Heart right ventricle (tissue), 16 donors: Measurements from ENCODE around the gene IL20. TPM values are rescaled to one million over a fixed set of nuclear protein-coding genes. Genes with fewer than 3 reads are reported as not detected.

Source experiments
- ATAC-seq, 8 donors: fragments of 200-7000 bp; cut with Tn5 transposase; one replicate each; pipeline ENCODE4 v1.9.1; 2020; ENCODE audit warnings: mild to moderate bottlenecking in 8 of 8, moderate library complexity in 8 of 8, moderate number of reproducible peaks in 1 of 8
- DNase-seq, 2 donors: peaks; one replicate each; pipeline ENCODE4 v3.0.0-alpha.2; 2020
- H3K27ac ChIP-seq, 10 donors: fragments of 200-600 bp; sonication (generic) in 2 of 10; one replicate each; pipeline versions ENCODE4 v1.5.0 to v1.8.0; 2020 to 2022; ENCODE audit warnings: mild to moderate bottlenecking in 3 of 10
- H3K27me3 ChIP-seq, 7 donors: fragments of 200-600 bp; one replicate each; pipeline ENCODE4 v1.8.0; 2021 to 2022; ENCODE audit warnings: mild to moderate bottlenecking in 2 of 7
- H3K36me3 ChIP-seq, 9 donors: fragments of 200-600 bp; sonication (generic) in 1 of 9; one replicate each; pipeline versions ENCODE4 v1.5.0 to v1.8.0; 2020 to 2022; ENCODE audit warnings: mild to moderate bottlenecking in 2 of 9
- H3K4me1 ChIP-seq, 9 donors: fragments of 200-600 bp; sonication (generic) in 1 of 9; one replicate each; pipeline versions ENCODE4 v1.5.0 to v1.8.0; 2020 to 2022; ENCODE audit warnings: mild to moderate bottlenecking in 4 of 9
- H3K4me3 ChIP-seq, 10 donors: fragments of 200-600 bp; sonication (generic) in 2 of 10; one replicate each; pipeline versions ENCODE4 v1.5.0 to v1.8.0; 2020 to 2022; ENCODE audit warnings: mild to moderate bottlenecking in 7 of 10, moderate library complexity in 2 of 10
- H3K9me3 ChIP-seq, 11 donors: fragments of 200-600 bp in 10 of 11; sonication (generic) in 2 of 11; one replicate each; pipeline versions ENCODE4 v1.5.0 to v1.8.0; 2013 to 2022; ENCODE audit warnings: mild to moderate bottlenecking in 2 of 11, control low read depth in 1 of 11, moderate library complexity in 1 of 11
- CTCF ChIP-seq, 9 donors: fragments of 200-600 bp; sonication (generic) in 2 of 9; IDR thresholded peaks; one replicate each; pipeline versions ENCODE4 v1.5.0 to v1.8.0; 2021 to 2022; ENCODE audit warnings: antibody characterized with exemption in 9 of 9, mild to moderate bottlenecking in 5 of 9, moderate library complexity in 1 of 9
- WGBS, 2 donors: extraction: QIAGEN DNeasy Blood & Tissue Kit; methylation state at CpG; one replicate each; pipeline ENCODE4 v1.1.7; 2013; ENCODE audit warnings: inconsistent platforms in 1 of 2; 5-methylcytosine and 5-hydroxymethylcytosine counted together
- intact Hi-C, 10 donors: fragments of 100-400 bp; cut with DNase I; formaldehyde crosslinking; loops; one replicate each; pipeline versions ENCODE4 v1.11.1 to v1.14.2; 2022
- polyA plus RNA-seq, 2 donors: library from polyadenylated mRNA; stranded (reverse); fragments of 200-250 nt; gene quantifications; one replicate each; pipeline ENCODE4 v1.2.3, GENCODE V29; 2013
- total RNA-seq, 10 donors: library from RNA; stranded (reverse); fragmentation: NEBNext Ultra II Directional in 3 of 10; extraction: Animal tissue kit (Norgen Biotek cat#: 25700) in 3 of 10; gene quantifications; one replicate each; pipeline versions ENCODE4 v1.2.1 to v1.2.4, GENCODE V29; 2021 to 2023
- donor health status: Arrhythmogenic right ventricular cardiomyopathy.
- donor health status: ischemic (EF 13 %, LVEDD 7.1; RV severe dilation, severe dysfunction).
- donor health status: healthy with polysubstance abuse.
- donor health status: DM: no; HTN: yes; CAD: no.
- donor health status: DM: no; HTN: no; CAD: no.
- donor health status: ischemic (EF 25% LVEDD 6.9; RV normal size, moderate dysfunction).
- donor health status: ischemic (EF 25% LVEDD 5.7; RV mildly dilated, moderate dysfunction).
- donor health status: healthy.
- donor health status: DM: yes; HTN: yes; CAD: no.
- donor health status: Ischemic cardiomyopathy.
- donor health status: ischemic (EF 35%, LVEDD 5.7; RV mildly dilated, moderate dysfunction).
- donor health status: nonischemic (EF 11% LVEDD 7.7; RV severe dilation, severe dysfunction).
- donor health status: DM: yes; HTN: yes; CAD: no.
- donor health status: PGD.
- donor health status: ischemic (EF 29% LVEDD 5.4; RV normal size, mild dysfunction).
- donor health status: nonischemic (EF 23%, LVEDD 6.1; RV moderate dilation, normal function).

IL20 gene
- total and polyA plus RNA-seq, 12 donors, result not detected

GRCh38 chr1:206835186-206835585 is 30.2 kb upstream of the IL20 start:
- H3K27ac ChIP-seq, result no peak overlapping the region
- TF ChIP-seq CTCF (IDR thresholded peaks at IDR 0.05), result no peak
- H3K4me1 ChIP-seq, result peaks cover 0 to 48% (median 0%) of the 10 kb centered on the region in 9 donors
- DNase-seq (no peak), ATAC-seq (no peak)
- peaks cover 0 to 28% (median 12%) of the 10 kb centered on the region in 7 donors for H3K27me3 ChIP-seq
- H3K36me3 ChIP-seq, result no peaks in the 10 kb centered on the region
- no peaks in the 10 kb centered on the region for H3K9me3 ChIP-seq
- intact Hi-C loops, result no loop called here
- WGBS, 2 donors, result 52 to 65% methylated on average over 3 of the region's 3 CpGs
- no peak overlapping the region for H3K4me3 ChIP-seq

GRCh38 chr1:206836111-206836510 is 29.3 kb upstream of the IL20 start:
- ATAC-seq (no peak), DNase-seq (no peak)
- no peak for TF ChIP-seq CTCF (IDR thresholded peaks at IDR 0.05)
- Histone ChIP-seq H3K27ac (no peak overlapping the region), H3K27me3 (peaks cover 0 to 28% (median 12%) of the 10 kb centered on the region in 7 donors), H3K4me1 (peaks cover 0 to 47% (median 0%) of the 10 kb centered on the region in 9 donors), H3K4me3 (no peak overlapping the region), H3K36me3 (no peaks in the 10 kb centered on the region), H3K9me3 (no peaks in the 10 kb centered on the region)
- 78 to 89% methylated on average over 2 of the region's 2 CpGs for WGBS, 2 donors
- intact Hi-C loops, result no loop called here

- Histone ChIP-seq H3K9me3 (no peaks in the 10 kb centered on the region), H3K4me3 (no peak overlapping the region), H3K4me1 (peaks cover 0 to 21% (median 0%) of the 10 kb centered on the region in 9 donors), H3K36me3 (no peaks in the 10 kb centered on the region), H3K27ac (no peak overlapping the region), H3K27me3 (peaks cover 0 to 28% (median 12%) of the 10 kb centered on the region in 7 donors)
- ATAC-seq (no peak), DNase-seq (no peak)
- WGBS, 2 donors, result 87 to 92% methylated on average over 4 of the region's 4 CpGs
- TF ChIP-seq CTCF (IDR thresholded peaks at IDR 0.05), result no peak
- intact Hi-C loops, result no loop called here
Observed at GRCh38 chr1:206839006-206839560, 26.3 kb upstream of the IL20 start.

- Histone ChIP-seq H3K4me3 (no peak overlapping the region), H3K9me3 (no peaks in the 10 kb centered on the region), H3K27ac (no peak overlapping the region), H3K4me1 (peaks cover 0 to 13% (median 0%) of the 10 kb centered on the region in 9 donors), H3K27me3 (peaks cover 0 to 25% (median 12%) of the 10 kb centered on the region in 7 donors), H3K36me3 (no peaks in the 10 kb centered on the region)
- intact Hi-C loops, result no loop called here
- TF ChIP-seq CTCF (IDR thresholded peaks at IDR 0.05), result no peak
- ATAC-seq (peak in 1 of 8 donors; percentile 18), DNase-seq (no peak)
- 66 to 74% methylated on average over 7 of the region's 7 CpGs for WGBS, 2 donors
Observed at GRCh38 chr1:206839857-206840256, 25.6 kb upstream of the IL20 start.
